HuH-7 (cell line): ENCODE data around the gene ZNF511.
"Not testable (repeated sequence)": the region's sequence is repeated elsewhere in the genome, so short reads cannot be mapped to it uniquely, and the experiment has no call there.

ENCODE experiments used
- DNase-seq: peaks from one replicate; pipeline ENCODE4 v3.0.0; 2011; ENCODE audit warnings: low spot score

Gene ZNF511, protein sequence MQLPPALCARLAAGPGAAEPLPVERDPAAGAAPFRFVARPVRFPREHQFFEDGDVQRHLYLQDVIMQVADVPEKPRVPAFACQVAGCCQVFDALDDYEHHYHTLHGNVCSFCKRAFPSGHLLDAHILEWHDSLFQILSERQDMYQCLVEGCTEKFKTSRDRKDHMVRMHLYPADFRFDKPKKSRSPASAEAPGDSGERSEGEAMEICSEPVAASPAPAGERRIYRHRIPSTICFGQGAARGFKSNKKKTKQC

DNA sequence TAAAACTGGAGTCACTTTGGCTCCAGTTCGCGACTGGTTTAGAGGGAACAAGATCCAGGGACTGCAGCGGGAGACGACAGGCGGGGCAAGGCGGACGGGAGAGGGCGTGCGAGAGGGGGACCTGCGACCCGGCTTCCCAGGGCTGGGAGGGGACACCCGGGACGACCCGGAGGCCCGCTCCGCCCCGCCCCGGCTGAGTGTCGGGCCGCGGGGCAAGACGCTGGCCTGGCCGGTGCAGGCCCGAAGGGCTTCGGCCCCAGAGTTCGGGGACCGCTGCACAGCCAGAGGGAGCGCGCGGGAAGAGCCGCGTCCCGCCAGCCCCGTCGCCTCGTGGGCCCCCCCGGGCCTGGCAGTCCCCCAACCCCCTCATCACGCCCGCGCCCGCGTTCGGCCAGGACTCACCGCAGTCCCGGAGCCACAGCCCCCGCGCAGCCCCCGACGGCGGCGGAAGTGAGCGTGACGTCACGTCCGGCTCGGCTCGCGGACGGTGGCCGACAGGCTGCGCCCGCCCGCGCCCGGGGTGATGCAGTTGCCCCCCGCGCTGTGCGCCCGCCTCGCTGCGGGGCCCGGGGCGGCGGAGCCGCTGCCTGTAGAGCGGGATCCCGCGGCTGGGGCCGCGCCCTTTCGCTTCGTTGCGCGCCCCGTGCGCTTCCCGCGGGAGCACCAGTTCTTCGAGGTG lies at the start of gene ZNF511, which contains the start of gene TUBGCP2:
ZNF511 (plus strand) TSS at position 494 of the 679 bp plus-strand sequence; CDS start at position 524, 30 bp downstream.
TUBGCP2 (minus strand) TSS at position 452 of the 679 bp plus-strand sequence. CDS start 5,931 bp downstream, outside the sequence.
- DNase-seq, result peak; percentile 85

DNA sequence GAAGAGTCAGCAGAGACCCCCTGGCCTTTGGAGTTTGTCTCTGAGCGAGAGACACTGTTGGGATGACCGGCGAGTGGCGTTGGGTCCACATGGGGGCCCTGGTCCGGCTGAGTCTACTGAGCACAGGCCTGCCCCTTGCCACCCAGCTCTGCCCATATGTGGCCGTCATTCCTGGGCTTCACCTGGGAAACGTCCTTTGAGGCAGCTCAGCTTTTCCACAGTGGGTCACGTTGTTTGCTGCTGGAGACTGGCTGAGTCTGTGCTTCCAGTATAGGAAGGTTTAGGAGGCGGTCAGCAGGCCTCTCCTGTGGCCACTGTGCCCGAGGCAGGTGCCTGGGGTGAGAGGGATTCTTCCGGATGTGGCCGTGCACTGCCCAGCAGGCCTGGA lies 49.1 kb upstream of the ZNF511 start:
- DNase-seq, result no peak

DNA sequence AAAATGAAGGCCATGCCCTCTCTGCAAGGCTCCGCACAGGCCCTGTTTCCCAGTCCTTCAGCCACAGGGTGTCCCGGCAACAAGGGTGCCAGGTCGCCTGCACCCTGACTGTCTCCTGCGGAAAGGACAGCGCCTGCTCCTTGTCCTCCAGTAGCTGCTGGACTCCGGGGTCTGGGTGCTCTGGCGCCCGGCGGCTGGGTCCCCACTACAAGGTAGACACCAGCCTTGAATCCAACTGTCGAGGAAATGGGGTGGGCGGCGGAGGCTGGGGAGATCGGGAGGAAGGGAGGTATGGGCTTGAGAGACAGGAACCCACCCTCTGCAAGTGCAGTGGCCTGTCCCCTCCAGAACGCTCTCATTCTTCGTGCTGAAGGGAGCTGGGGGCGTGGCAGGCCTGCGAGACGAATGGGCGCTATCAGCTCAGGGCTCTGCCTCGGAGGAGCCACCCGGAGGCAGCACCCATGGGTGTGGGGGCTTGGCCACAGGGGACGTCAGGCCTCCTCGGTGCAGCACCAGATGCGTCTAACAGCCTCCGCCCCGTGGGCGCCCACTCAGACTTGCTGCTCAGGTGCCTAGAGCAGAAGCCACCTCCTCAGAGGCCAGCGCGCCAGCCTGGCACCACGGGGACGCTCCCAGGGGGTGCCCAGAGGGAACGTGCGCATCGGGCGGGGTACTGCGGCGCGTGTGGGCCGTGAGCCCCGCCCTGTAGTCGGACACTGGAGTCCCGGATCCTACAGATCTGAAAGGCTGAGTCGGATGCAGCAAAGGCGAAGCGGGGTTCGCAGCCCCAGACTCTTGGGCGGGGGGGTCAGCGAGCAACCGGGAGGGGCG lies 47.6 kb upstream of the ZNF511 start:
- DNase-seq, result peak; percentile 69

DNA sequence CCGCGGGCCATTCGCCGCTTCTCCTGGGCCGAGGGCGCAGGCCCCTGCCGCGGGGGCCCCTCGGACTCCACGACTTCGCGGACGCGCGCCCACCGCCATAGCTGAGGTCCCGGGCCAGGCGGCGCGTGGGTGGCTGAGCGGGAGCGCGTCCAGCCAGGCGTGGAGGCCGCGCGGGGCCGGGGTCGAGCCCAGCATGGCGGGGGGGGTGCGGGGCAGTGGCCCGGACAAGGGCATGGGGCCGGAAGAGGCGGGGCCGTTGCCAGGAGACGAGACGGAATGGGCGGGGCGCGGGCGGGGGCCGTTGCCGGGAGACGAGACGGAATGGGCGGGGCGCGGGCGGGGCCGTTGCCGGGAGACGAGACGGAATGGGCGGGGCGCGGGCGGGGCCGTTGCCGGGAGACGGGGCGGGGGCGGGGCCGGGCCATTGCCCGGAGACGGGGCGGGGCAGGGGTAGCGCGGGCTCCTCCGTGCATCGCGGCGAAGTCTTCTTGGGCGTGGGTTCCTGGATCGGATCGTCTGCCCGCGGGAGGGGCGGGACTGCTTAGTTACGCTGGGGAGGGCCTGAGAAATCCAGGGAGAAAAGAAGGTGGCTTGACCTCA lies 46.9 kb upstream of the ZNF511 start:
- peak; percentile 90 for DNase-seq

DNA sequence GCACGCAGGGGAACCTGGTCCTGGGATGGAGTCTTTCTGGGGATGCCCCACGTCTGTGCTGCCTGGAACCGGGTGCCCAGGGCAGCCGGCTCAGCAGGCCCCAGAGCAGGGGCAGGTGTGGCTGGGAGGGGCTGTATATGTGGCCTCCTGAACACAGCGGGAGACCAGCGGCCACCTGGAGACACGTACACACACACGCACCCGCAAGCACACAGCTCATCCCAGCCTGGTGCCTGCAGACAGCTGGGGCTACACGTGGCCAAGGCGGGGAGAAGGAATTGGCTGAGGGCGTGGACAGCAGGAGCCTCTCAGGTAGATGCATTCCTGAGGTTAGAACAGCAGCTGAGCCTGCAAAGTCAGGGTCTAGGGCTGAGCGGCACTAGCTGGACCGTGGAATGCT lies 46.0 kb upstream of the ZNF511 start:
- no peak for DNase-seq

DNA sequence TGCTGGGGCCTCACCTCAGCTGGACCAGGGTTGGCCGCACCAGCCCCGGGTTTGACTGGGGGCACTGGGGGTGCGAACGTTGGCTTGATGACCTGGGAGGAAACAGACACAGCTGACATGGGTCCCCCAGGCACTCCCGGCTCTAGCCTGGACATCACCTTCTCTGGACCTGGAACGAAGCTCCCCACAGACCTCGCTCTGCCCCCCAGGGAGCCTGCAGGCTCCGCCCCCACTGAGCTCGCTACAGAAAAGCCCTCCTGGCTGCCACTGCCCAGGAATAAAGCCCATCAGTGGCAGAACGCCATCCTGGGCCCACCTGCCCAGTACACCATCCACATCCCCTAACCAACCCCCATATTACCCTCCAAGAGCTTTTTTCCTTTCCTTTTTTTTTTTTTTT lies 45.0 kb upstream of the ZNF511 start:
- no peak for DNase-seq

DNA sequence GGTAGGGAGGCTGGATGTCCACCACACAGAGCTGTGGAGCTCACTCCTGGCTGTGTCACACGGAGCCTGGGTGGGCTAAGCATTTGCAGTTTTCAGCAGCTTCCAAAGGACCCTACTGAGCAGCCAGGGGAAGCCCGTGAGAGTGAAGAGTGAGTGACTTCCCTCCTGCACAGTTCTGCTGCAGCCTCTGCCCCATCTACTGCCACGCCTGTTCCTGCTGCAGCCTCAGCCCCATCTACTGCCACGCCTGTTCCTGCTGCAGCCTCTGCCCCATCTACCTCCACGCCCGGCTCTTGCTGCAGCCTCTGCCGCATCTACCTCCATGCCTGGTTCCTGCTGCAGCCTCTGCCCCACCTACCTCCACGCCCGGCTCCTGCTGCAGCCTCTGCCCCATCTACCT lies 44.3 kb upstream of the ZNF511 start:
- no peak for DNase-seq

DNA sequence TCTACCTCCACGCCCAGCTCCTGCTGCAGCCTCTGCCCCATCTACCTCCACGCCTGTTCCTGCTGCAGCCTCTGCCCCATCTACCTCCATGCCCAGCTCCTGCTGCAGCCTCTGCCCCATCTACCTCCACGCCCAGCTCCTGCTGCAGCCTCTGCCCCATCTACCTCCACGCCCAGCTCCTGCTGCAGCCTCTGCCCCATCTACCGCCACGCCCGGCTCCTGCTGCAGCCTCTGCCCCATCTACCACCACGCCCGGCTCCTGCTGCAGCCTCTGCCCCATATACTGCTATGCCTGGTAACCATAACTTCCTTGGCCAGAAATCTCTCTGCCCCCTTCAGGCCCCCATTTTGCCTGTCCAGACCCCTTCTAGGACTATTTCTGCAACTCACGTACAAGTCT lies 43.7 kb upstream of the ZNF511 start:
- DNase-seq, result not testable (repeated sequence)

DNA sequence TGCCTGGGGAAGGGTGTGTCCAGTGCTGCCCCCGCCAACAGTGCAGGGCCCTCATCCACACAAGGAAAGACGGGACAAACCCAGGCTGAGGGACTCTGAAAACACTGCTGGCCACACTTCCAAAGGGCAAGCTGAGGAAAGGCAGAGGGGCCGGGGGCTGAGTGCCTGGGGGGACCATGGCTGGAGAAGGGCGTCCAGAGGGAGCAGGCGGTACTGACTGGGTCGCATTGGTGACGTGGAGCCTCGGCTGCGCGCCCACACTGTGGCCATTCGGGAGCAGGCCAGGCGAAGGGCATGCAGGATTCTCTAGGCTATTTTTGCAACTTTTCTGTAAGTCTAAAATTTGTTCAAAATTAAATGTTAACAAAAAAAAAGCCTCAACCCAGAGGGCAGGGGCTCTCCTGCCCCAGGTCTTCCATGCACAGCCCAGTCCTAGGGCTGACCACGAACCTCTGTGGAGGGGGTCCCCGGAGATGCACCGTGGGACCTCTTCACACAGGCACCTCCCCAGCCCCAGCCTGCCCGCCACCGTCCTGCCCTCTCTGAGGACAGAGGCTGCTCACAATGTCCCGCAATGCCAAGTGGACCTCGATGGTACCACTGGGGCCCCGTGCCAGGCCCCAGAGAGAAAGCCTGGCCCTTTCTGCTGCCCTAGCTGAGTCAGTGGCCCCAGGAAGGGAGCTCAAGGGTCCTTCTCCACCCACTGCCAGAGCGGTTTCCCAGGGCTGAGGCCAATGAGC lies 42.5 kb upstream of the ZNF511 start:
- no peak for DNase-seq

DNA sequence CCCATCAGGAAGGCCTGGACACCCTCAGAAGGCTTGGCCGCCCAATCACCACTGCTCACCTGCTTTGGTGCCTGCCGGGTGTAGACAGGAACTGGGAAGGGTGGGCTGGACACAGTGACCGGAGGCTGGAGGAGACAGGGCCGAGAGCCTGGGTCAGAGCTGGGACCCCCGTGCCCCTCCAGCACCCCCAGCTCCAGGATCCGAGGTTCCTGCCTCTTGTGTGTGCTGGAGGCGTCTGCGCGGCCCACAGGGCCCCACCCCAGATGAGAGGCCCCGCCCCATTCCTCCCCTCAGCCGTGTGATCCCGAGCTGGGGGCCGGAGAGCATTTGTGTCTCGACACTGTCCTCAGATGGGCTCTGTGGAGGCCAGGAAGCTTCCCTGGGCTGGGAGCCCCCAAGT lies 41.4 kb upstream of the ZNF511 start:
- DNase-seq, result no peak

DNA sequence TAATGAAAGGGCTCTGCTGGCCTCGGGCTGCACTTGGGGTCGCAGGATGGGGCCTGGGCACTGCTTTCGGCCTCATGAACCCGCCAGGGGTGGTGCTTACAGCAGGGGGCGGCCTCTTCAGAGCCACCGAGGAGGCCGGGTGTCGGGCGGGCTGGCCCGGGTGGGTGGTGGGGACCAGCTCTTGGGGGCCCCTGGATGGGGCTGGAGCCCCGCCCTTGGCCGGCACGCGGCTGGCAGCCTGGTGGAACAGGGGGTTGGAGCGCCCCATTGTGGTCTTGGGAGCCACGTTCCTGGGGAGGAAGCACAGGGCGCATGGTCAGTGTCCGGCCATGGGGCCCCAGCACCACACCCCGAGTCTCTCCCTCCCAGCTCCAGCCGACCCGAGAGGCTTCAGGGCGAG lies 40.9 kb upstream of the ZNF511 start:
- DNase-seq, result no peak

DNA sequence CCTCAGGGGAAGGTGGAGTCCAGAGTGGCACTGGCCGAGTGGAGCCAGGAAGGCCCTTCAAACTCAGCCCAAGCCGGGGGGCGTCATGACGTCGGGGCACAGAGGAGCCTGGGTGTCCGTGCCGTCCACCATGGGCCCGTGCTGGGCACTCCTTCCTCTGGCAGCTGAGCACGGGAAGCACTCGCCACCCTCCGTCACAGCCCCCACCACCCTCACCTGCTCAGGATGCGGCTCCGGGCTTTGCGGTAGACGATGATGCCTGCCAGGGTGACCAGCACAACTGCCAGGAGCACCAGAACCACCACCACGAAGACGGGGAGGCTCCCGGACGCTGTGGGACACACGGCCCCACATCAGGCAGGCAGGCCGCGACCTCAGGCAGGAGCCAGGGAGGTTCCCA lies 40.2 kb upstream of the ZNF511 start:
- no peak for DNase-seq

DNA sequence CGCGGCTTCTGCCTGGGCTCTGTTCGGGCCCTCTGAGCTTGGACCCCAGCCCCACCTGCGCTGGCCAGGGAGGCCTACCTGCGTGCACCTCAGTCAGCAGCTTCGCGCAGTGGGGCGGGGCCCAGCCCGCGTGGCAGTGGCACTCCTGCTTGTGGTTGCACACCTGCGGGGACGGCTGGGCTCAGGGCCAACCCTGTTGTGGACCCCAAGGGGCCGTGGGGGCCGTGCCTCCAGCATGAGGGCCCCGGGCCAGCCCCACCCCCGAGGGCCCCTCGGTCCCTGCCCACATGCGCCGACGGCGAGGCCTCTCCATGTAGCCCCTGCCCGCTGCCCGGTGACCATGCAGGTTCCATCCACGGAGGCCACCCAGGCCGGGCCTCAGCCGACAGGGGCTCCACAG lies 39.3 kb upstream of the ZNF511 start:
- no peak for DNase-seq

DNA sequence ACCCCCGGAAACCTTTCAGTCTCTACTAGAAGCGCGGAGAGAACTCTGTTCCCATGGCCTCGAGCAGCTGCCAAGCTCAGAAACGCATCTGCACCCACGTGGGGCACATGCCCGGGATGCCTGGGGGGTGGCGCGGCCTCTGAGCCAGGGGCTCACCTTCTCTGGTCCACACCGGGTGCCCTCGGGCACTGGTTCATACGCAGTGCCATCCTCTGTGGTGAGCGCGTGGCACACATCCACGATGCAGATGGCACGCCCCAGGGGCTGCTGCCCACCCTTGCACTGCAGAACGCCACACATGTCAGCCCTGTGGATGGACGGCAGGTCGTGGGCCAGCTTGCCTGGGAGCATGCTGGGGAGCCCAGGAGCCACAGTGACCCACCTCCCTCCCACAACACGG lies 38.5 kb upstream of the ZNF511 start:
- no peak for DNase-seq

DNA sequence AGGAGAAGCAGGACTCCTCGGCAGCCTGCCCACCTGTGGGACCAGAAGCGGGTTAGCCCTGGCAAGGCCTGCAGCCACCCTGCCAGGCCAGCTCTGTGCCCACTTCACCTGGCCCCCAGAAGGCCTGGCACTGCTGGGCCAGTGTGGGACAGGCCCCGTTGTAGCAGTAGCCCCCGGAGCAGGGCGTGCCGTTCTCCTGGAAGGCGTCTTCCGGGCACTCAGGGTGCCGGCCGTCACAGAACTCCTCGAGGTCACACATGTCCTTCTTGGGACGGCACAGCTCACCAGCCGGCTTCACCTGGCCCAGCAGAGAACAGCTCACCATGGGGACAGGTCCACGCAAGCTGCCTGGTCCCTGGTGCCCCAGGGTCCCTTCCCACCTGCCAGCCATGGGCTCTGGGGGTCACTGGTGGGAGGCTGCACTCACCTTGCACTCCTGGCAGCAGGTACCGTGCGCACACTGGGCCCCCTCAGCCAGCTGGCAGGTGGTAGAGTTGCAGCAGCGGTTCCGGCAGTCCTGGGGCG lies 37.9 kb upstream of the ZNF511 start:
- no peak for DNase-seq

DNA sequence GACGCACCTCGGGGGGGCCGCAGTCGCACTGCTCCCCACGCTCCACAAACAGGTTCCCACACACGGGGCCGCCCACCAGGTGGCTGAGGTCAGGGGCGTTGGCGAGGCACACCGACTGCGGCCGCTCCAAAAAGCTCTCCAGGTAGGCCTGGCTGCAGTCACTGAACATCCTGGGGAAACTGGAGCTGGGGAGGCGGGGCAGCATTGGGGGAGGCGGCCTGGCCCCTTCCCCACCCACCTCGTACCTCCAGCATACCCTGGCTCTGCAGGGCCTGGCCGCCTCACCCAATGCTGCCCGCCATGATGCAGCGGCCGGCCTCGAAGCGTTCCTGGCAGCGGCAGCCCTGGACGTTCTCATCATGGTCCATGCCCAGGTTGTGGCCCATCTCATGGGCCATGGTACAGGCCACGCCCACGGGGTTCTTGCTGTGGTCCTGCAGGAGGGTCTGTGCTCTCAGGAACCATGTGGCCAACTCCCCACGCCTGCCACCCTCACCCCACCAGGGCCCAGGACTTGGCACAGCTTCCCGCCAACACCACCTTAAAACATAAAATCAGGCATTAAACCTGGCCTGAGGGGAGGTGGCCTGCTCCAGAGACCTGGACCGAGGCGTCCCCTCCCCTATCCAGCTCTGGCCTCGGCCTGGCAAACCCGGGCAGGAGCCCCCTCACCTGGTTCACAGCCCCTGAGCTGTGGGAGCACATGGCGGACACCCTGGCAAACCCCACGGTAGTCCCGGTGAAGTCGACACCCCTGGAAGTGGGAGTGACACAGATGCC lies 37.0 kb upstream of the ZNF511 start:
- no peak for DNase-seq

DNA sequence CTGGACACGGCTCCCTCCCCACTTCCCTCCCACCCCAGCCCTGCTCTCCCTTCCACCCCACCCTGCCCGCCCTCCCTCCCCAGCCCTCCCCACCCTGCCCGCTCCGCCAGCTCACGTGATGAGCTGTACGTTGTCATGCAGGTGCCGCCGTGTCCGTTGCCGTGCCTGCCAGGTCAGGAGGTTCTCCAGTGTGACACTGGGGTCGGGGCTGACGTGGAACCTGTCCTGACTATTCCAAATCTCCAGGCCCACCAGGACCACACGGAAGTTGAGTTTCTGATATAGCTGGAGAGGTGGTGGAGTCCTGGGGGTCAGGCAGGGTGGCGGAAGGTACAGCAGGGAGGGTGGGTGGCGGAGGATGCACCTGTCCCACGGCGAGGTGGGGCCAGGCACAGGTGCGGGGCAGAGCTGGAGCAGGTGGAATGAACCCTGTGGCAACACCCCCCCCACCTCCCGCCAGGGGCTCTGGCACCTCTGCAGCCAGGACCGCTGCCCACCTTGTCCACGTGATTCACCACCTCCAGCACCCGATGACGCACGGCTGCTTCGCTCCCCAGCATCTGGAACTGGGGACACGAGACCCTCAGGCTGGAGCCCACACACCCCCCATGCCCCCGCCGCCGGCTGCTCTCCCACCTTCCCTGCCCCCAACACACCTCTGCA lies 36.3 kb upstream of the ZNF511 start:
- no peak for DNase-seq

DNA sequence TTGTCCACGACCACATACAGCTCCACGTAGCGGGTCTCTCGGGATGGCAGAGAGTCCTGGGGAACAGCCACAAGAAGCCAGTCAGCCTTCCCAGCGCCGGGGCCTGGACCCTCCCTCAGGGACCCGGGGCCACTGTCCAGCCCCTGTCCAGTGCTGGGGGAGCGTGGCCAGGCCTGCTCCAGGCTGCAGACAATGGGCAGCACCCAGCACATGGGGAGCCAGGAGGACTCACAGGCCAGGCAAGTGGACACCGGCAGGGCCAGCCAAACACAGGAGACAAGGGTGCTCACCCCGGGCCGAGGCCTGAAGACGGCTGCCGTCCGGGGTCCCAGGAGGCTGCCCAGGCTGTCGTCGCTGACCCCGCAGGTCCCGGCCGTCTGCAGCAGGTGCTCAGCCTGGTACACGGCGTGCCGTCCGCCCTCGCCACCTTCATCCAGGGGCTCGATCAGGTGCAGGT lies 35.7 kb upstream of the ZNF511 start:
- DNase-seq, result no peak

DNA sequence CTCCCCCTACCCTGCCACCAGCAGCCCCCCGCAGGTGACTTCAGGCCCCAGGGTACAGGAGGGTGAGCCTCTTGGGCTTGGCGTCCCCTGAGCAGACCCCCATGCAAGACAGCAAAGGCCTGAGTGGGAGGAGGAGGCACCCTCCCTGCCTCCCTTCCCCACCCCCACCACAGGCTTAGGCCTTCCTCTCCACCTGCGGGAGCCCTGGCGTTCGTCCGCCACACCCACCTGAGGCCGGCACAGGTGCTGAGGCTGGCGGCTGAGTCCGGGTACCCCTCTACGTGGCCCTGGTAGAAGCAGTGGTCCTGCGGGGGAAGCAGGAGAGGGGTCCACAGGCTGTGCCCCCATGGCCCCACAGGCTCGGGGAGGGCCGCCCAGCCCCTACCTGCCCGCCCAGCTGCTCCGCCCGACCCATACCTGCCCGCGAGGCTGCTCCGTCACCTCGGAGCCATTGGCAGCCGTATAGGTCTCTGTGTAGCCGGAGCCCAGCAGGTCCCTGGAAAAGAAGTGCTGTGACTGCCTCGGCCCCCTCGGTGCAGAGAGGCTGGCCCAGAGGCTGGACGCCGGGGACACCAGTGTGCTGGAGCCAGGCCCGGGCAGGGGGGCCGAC lies 35.1 kb upstream of the ZNF511 start:
- no peak for DNase-seq
